ENCODE measurements around the gene WNT10A.

Gene WNT10A

GRCh38 chr2:218857371-218858137 lies 23.1 kb upstream of the WNT10A start:
- DNase-seq (ENCODE audit: low spot score), result no peak

DNA sequence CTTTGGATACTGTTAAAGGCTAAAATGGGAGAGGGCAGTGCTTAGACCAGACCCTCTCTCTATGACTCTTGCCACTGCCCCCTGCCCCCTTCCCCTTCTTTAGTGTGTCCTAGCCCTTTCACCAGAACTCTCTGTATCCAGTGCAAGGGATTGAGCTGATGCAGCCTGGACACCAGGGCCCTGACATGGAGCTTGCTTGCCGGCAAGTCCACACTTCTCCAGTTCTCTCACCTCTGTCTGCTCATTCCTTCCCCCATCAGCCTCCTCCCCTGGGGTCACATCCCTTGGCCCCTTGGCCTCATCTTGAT lies 22.6 kb upstream of the WNT10A start:
- no peak for DNase-seq (ENCODE audit: low spot score)

- DNase-seq (ENCODE audit: low spot score), result no peak
These were observed 21.7 kb upstream of the WNT10A start for GRCh38 chr2:218858671-218859555.

GRCh38 chr2:218859556-218859987 lies 21.1 kb upstream of the WNT10A start, which contains the start of gene WNT6:
TSS of gene WNT6 (plus strand) at chr2:218859805. CDS start at chr2:218860038, 233 bp downstream.
- no peak for DNase-seq (ENCODE audit: low spot score)

GRCh38 chr2:218859988-218860831 lies 20.4 kb upstream of the WNT10A start:
- DNase-seq (ENCODE audit: low spot score), result no peak

DNA sequence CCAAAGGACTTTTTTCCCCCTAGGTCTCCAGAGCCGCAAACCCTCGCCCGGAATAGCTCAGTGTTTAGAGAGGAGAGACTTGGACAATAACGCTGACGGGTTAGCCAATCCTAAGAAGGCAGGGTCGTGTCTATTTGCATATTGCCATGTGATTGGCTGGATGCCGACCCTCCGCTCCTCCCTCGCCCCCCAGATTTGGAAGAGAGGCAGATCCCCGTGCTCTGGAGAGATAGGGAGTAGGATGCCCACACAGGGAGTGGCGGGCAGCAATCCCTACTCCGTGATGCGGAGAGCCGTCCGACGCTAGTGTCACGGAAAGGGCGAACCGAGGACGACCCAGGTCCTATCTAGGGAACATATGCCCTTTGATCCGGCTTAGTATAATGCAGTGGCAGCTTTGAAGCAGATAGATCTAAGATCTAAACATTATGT lies 19.7 kb upstream of the WNT10A start:
- DNase-seq (ENCODE audit: low spot score), result no peak

GRCh38 chr2:218861645-218862318 lies 18.9 kb upstream of the WNT10A start:
- no peak for DNase-seq (ENCODE audit: low spot score)

DNA sequence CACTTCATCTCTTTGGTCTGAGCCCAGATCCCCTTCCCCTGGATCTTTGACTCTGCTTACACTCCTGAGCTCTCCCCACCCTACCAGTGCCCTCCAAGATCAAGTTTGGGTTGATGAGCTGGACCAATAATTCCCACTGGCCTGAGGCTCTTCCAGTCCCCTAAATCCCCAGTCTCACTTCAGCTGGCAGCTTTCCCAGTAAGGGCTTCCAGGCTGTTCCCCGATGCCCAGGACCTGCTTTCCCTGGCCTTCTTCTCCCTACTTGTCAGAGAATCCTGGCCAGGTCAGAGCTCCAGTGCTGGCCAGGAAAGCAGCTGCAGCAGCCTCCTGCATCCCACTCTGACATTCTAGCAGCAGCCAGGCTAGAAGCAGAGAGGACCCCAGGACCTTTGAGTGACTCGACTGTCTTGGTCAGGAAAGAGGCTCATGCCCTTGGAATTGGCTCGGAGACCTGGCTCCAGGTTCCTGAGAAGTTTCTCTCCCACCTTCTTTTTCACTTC lies 17.6 kb upstream of the WNT10A start:
- DNase-seq (ENCODE audit: low spot score), result no peak

- no peak for DNase-seq (ENCODE audit: low spot score)
These were observed 15.3 kb upstream of the WNT10A start for GRCh38 chr2:218865396-218865795.

DNA sequence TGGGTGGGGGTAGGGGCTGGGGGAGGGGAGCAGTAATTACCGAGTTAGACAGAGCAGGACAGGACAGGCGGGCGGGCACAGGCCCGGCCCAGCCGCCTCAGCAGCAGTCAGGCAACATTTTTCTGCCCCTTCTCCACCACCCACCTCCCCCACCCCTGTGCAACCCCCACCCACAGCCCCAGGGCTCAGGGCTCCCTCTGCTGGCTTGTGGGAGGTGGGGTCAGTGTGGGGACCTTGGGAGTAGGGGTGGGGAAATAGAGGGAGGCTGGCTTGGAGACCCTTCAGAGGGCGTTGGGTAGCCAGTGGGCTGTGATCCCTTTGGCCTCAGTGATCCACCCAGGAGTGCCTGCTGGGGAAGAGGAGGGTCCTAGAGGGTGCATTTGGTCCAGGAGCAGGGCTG lies 14.7 kb upstream of the WNT10A start:
- DNase-seq (ENCODE audit: low spot score), result no peak

DNA sequence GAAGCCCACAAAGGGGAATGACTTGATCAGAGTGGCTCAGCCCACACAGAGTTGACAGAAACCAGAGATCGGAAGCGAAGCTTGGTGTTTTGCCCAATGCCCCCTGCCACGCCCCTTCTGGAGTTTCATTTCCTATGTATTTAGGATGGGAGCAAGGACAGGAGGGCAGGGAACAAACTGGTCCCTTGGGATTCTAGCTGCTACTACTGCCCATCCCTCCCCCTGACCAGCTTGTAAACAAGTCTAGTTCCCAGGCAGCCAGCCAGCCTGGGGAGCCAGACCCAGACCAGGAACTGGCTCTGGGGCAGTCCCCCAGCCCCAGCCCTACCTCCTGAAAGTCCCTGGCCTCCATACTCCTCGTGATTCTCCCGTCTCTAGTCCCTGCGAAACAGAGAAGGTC lies 12.8 kb upstream of the WNT10A start:
- DNase-seq (ENCODE audit: low spot score), result no peak

DNA sequence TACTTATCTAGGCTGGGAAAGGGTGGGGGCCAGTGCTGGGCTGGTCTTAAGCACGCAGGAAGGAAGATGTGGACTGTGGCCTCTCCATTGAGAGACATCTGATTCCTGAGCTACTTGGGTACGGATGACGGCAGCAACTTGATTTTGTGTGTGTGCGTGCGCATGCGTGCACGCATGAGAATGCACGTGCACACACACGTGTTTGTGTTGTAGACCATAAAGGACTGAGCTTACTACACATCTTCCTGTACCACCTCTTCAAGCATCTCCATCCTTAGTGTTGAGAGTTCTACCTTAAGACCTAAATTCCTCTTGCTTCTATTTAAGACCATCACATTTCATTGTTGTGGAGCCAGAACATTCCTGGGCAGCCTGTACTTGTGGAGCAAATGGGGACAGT lies 11.6 kb upstream of the WNT10A start:
- DNase-seq (ENCODE audit: low spot score), result no peak

GRCh38 chr2:218870984-218871344 lies 9.7 kb upstream of the WNT10A start:
- no peak for DNase-seq (ENCODE audit: low spot score)

DNA sequence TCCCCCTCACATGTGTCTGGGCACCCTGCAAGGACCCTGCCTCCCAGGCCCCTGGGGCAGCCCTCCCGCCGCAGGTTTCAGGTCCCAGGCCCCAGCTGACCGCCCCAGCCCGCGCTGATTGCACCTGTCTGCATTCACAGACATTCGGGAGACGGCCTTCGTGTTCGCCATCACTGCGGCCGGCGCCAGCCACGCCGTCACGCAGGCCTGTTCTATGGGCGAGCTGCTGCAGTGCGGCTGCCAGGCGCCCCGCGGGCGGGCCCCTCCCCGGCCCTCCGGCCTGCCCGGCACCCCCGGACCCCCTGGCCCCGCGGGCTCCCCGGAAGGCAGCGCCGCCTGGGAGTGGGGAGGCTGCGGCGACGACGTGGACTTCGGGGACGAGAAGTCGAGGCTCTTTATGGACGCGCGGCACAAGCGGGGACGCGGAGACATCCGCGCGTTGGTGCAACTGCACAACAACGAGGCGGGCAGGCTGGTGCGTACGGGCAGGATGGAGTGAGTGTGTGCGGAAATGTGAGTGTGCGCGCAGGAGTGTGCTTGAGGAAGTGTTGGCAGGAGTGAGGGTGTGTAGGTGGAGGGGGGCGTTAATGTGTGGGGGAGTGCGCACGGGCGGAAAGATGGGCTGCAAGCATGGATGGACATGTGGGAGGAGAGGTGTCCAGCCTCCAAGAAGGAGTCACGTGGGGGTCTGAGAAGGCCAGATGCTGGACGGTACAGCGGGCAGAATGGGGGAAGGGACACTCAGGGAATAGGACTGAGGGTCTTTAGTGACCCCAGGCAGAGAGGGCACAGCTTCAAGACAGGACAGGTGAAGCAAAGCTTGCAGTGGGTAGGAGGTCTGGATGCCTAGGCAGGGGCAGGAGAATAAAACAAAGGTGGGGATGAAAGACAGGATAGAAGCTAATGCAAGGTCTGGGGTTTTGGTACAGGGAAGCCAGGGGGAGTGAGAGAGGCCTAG lies 9.0 kb upstream of the WNT10A start:
- DNase-seq (ENCODE audit: low spot score), result no peak

DNA sequence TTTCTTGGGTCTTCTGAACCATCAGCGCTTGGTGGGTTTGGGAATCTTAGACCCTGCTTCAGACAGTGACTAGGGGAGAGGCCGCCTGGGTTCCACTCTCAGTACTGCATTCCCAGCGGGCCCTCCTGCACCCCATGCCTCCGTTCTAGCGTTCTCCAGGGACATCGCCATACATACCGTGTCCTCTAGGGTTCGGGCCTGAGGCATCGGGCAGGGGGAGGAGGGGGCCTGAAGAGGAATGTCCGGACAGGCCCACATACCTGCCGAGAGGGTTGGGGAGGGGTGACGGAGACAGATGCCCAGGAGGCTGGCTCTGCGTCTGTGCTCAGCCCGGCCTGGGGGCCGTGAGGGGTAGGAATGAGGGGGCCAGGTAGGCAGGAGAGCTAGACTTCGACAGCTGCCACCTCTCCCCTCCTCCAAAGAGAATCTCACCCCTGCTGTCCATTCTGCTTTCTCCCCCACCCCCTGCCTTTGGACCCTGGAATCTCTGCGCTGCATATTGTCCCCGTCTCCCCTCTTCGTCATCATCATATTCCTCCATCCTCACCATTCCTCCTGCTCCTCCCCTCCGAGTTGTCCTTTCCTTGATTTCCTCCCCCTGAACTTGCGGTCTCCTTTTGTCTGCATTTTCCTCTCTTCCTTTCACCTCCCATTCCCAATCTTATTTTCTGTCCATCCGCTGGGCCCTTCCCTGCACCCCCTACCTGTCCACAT lies 7.8 kb upstream of the WNT10A start:
- DNase-seq (ENCODE audit: low spot score), result no peak

DNA sequence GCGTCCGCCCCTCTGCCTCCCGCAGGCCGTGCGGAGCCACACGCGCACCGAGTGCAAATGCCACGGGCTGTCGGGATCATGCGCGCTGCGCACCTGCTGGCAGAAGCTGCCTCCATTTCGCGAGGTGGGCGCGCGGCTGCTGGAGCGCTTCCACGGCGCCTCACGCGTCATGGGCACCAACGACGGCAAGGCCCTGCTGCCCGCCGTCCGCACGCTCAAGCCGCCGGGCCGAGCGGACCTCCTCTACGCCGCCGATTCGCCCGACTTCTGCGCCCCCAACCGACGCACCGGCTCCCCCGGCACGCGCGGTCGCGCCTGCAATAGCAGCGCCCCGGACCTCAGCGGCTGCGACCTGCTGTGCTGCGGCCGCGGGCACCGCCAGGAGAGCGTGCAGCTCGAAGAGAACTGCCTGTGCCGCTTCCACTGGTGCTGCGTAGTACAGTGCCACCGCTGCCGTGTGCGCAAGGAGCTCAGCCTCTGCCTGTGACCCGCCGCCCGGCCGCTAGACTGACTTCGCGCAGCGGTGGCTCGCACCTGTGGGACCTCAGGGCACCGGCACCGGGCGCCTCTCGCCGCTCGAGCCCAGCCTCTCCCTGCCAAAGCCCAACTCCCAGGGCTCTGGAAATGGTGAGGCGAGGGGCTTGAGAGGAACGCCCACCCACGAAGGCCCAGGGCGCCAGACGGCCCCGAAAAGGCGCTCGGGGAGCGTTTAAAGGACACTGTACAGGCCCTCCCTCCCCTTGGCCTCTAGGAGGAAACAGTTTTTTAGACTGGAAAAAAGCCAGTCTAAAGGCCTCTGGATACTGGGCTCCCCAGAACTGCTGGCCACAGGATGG lies 7.1 kb upstream of the WNT10A start:
- DNase-seq (ENCODE audit: low spot score), result no peak

DNA sequence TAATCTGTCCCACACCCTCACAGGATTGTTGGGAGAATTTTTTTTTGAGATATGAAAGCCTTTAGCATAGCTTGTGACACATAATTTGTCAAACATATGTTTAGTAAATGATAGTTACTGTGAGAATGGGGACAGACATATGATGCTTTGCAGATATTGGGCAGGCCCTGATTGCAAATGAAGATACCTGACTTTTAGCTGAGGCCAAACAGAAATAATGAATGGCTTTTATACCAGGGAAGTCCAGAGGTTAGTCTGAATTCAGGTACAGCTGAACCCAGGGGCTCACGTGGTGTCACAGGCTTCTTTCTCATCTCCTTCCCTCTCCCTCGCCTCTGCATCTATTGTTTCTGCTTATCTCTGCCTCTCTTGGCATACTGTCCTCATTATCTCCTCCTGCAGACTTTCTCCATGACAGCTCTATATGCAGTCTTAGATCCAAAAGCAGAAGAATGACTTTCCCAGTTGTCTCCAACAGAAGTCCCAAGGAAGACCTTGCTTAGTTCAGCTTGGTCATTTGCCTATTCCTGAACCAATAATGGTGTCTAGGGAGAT lies 4.9 kb upstream of the WNT10A start:
- no peak for DNase-seq (ENCODE audit: low spot score)

DNA sequence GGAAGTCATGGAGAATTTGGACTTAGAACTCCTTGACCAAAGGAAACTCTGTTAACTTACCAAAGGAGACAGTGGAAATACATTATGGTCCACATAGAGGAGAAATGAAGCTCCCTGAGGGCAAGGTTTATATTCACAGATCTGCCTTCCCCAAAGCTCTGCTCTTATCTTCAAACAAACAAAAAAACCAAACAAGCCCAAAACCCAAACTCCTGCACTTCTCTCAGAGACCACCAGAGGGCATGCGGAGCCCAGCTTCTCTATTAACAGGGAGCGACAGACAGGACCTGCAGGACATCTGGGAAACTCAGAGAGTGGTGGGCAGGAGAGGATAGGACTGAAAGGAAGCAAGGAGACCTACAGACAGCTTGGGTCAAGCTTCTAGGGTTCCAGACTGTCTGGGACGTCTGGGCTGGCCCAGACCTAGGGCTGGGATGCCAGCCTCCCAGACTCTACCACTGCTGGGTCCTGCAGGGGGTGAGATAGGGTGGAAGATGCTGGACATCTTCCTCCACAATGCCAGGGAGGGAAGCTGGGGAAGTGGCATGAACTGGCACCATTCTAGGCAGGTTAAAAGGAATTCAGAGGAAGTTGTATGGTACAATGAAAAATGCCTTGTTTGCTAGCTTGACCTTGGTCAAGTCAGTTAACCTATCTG lies 4.0 kb upstream of the WNT10A start:
- DNase-seq (ENCODE audit: low spot score), result peak; percentile 74

Data from hepatic stellate cell (primary cell).